SK-N-DZ (cell line): Measurements from ENCODE around the gene ACOT7.

Source experiments
- DNase-seq: peaks from one replicate; pipeline ENCODE4 v3.0.0-alpha.2; 2015; ENCODE audit warnings: low spot score

Gene ACOT7

GRCh38 chr1:6271554-6271953 lies 122.0 kb downstream of the ACOT7 start:
- DNase-seq: no peak

GRCh38 chr1:6271006-6271405 lies 122.6 kb downstream of the ACOT7 start:
- DNase-seq: no peak

DNA sequence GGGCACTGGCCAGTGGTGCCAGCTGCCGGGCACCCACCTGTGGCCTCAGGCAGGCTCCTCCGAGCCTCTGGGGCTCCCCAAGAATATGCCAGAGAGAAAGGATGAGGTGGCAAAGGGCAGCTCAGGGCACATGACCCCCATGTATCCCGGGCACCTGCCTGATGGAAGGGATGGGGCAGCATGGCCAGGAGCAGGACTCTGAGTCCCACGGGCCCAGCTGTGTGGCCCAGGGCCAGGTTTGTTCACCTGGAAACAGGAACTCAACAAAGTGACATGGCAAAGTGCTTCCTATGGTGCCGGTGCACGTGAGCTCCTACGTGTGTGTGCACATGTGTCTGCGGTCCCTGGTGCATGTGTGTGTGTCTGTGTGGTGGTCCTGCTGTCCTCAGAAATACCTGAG lies 123.2 kb downstream of the ACOT7 start:
- DNase-seq: no peak

DNA sequence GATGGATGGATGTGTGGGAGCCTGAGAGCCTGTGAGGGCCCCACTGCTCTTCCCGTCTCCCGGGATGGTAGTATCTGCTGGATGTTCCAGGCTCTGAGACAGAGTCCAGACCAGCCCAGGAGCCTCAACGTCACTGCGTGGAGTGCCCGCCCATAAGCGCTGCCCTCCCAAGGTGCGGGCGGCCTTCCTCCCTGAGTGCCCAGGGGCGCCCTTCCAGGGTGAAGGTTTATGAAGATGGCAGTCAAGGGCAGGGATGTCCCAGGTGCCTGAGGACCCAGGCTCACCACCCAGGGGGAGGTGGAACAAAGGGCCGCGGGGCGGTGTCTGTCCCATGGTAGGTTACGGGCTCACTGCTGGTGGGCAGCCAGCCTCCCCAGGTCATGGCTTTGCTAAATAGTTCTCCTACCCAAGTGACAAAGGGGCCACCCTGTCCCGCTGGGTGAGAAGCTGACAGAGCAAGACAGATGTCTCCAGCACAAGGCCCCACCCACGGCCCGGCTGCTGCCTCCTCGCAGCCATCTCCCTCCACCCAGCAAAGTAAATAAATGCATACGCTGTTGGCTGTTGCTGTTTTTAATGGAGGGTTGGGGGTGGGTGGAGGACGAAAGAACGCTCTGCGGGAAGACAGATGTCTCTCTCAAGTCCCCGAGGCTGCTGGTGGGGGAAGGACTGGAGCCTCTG lies 123.7 kb downstream of the ACOT7 start:
- no peak for DNase-seq

DNA sequence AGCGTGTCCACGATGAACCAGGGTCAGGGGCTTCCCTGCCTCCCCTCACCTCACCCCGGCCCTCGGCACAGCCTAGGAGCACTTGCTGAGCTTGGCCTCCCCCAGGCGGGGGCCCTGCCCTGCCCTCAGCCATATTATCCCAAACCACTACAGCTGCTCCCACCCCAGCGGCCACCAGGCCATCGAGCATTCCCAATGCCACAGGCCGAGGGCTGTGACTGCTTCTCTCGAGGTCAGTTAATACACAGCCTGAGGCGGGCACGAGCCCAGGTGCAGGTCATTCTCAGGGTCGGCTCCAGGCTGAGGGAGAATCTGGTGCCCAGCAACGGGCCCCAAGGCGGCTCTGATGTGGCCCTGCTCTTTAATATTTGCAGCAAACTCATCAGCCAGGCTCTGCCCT lies 124.3 kb downstream of the ACOT7 start:
- no peak for DNase-seq

DNA sequence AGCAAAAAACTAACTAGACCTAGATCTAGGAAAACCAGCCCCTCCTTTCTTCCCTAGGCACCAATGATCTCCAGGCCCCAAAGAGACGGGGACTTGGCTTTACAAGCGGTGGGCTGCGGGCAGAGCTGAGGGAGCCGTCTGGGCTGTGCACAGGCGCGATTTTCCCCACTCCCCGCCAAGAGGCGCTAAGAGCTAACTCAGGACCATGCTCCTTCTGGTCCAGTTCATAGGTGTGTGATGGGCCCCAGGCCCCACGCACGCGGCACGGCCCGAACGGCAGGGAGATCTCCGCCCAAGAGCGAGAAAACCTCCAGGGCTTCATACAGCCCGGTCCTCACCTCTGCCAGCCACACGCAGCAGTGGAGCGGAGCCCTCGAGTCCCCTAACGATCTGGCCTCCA lies 125.2 kb downstream of the ACOT7 start:
- DNase-seq: no peak

- no peak for DNase-seq
These were observed 125.8 kb downstream of the ACOT7 start for GRCh38 chr1:6267686-6268322.

- DNase-seq: no peak
These were observed 126.9 kb downstream of the ACOT7 start for GRCh38 chr1:6266641-6267040.

GRCh38 chr1:6265151-6265550 lies 128.4 kb downstream of the ACOT7 start:
- DNase-seq: no peak

GRCh38 chr1:6263716-6264115 lies 129.9 kb downstream of the ACOT7 start:
- DNase-seq: no peak

- DNase-seq: no peak
These were observed 130.8 kb downstream of the ACOT7 start for GRCh38 chr1:6262555-6263420.

DNA sequence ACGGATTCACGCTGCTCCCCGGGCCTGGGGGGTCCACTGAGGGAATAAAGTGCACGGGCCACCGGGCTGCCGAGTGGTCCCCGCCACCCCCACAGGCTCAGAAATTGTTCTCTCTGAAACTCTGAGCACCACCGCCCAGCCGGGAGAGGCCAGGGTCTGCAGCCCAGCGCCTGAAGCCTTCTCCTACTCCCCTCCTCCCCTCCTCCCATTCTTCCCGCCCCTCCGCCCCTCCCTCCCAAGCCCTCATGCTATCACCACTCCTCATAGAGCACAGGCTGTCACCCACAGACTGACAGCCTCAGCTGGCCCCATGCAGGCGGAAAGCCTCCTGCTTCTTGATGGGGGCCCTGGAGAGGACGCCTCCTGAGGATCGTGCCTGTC lies 132.0 kb downstream of the ACOT7 start:
- DNase-seq: peak; percentile 43

DNA sequence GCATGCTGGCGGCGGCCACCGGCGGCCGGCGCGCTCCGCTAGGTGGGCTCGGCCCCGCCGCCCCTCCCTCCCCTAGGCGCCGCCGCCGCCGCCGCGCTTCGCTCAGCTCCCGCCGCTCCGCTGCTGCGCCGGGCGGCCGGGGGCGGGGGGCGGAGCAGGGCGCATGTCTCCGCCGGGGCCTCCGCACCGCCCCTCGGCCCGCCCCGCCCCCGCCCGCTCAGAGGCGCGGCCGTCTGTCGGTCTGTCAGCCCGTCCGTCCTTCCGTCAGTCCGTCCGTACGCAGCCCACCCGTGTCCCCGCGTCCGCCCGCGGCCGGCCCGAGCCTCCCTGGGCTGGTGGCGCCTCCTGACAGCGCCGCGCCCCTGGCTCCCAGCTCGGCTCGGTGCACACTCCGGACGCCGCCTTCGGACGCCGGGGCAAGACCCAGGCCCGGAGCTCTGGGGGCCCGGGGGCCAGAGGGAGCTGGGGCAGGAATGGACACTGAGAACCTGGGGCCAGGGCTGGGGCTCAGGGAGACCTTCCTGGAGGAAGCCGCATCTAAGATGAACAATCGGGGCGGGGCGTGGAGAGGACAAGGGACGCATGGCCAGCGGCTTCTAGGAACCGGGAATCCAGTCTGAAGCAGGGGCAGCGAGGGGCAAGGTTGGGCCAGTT lies 132.5 kb downstream of the ACOT7 start, which contains the start of gene GPR153:
Gene GPR153, minus strand, starts transcription at position 138 of the 654 bp plus-strand sequence. CDS start 6,193 bp downstream, outside the sequence.
- peak; percentile 42 for DNase-seq

DNA sequence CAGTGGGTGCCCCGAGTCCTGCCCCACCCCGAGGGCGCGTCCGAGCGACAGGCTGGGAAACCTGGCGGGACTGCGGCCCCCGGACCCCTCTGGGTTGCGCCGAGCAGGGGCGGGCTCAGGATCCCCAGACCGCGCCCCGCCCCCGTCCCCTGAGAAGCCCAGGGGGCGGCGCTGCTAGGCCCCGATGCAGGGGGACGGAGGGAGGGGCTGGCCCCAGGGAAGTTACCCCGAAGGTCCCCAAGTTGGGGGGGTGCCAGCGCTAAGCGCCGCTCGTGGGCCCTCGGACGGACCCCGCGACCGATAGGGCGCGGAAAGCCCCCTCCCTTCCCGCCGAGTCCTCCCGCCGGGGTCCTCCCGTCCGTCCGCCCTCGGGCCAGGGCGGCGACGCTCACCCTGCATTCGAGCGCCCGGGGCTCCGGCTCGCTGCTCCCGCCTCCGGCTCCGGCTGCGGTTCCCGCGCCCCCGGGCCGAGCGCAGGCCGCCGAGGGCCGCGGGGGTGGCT lies 133.1 kb downstream of the ACOT7 start:
- DNase-seq: no peak

GRCh38 chr1:6259491-6260362 lies 133.8 kb downstream of the ACOT7 start:
- DNase-seq: peak; percentile 74

GRCh38 chr1:6258675-6259074 lies 134.9 kb downstream of the ACOT7 start:
- no peak for DNase-seq

DNA sequence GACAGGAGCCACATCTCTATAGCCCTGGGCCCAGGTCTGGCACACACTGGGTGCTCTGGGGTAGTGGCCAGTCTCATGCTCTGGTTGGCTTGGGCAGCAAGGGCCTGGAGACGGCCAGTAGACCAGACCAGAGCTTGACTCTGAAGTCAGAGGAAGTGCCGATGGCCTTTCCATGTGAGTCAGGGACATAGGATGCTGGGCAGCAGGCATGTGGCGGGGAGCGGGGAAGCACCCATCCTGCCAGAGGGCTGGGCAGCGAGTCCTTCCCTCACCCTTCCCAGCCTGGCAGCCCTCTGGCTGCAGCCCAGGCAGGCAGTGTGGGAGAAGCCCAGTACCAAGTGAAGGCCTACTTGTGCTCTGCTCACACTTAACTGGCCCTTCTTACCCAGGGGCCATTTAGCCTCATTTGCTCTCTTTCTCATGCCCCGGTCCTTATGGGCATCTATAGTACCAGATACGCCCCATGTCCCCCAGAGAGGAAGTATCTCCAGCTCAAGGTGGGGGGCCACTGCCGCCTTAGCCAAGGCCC lies 136.0 kb downstream of the ACOT7 start:
- no peak for DNase-seq

GRCh38 chr1:6256645-6257044 lies 136.9 kb downstream of the ACOT7 start:
- DNase-seq: no peak

DNA sequence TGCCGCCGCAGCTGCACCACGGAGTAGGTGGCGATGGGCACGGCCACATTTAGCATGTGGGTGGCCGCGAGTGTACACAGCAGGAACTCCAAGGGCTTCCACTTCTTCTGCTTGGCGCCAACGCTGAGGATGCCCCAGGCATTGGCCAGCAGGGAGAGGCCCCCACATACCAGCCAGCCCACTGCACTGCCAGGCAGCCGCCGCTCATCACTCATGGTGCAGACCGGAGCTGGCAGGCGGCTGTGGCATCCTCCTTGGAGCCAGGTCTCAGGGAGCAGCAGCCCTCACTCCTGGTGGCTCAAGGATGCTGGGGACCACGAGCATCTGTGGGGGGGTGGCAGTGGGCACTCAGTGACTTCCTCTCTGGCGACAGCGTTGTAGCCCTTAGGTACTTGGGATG lies 138.9 kb downstream of the ACOT7 start:
- no peak for DNase-seq

- DNase-seq: no peak
These were observed 140.2 kb downstream of the ACOT7 start for GRCh38 chr1:6253380-6253779.

DNA sequence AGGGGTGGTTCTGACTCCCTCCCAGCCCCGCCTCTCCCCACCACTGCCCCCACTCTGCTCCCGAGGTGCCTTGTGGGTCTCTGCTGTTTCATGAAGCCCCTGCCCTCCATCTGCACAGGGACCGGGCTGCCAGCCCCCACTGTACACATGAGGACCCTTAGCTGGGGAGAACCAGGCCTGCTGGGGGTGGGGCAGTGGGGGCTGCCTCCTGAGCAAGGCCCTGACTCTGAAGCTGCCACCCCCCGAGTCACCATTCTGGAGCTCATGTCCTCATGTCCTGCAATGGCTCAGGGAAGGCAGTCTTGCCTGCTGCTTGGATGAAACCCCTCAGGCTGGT lies 141.2 kb downstream of the ACOT7 start:
- DNase-seq: no peak
